Immature natural killer cell (primary cell): Measurements from ENCODE around the gene ANKRD17. TPM values are rescaled to one million over a fixed set of nuclear protein-coding genes. Genes with fewer than 3 reads are reported as not detected.
A peak's percentile ranks its signal among the peaks of the same experiment; 100 is the strongest.

Experiments used
- DNase-seq, 3 donors: peaks; one replicate each; pipeline ENCODE4 v3.0.0; 2022; ENCODE audit warnings: mixed read lengths in 1 of 3
- H3K27ac Mint-ChIP-seq, 6 donors: one replicate each; pipeline ENCODE4 v1.8.0; 2020; ENCODE audit warnings: mixed read lengths in 6 of 6, mild to moderate bottlenecking in 5 of 6, inconsistent platforms in 4 of 6, moderate library complexity in 3 of 6
- H3K27me3 Mint-ChIP-seq, 3 donors: one replicate each; pipeline ENCODE4 v1.8.0; 2020 to 2021; ENCODE audit warnings: low read depth in 3 of 3, mild to moderate bottlenecking in 3 of 3, mixed read lengths in 3 of 3, moderate library complexity in 3 of 3, inconsistent platforms in 1 of 3
- H3K36me3 Mint-ChIP-seq, 3 donors: one replicate each; pipeline ENCODE4 v1.8.0; 2020; ENCODE audit warnings: mixed read lengths in 3 of 3, inconsistent platforms in 2 of 3, mild to moderate bottlenecking in 2 of 3
- H3K4me1 Mint-ChIP-seq, 2 donors: one replicate each; pipeline ENCODE4 v1.8.0; 2020; ENCODE audit warnings: inconsistent platforms in 2 of 2, mild to moderate bottlenecking in 2 of 2, mixed read lengths in 2 of 2, moderate library complexity in 1 of 2
- H3K4me3 Mint-ChIP-seq, 5 donors: one replicate each; pipeline ENCODE4 v1.8.0; 2020; ENCODE audit warnings: mild to moderate bottlenecking in 5 of 5, mixed read lengths in 5 of 5, inconsistent platforms in 3 of 5, moderate library complexity in 3 of 5
- H3K9me3 Mint-ChIP-seq, 6 donors: one replicate each; pipeline ENCODE4 v1.8.0; 2020; ENCODE audit warnings: mild to moderate bottlenecking in 6 of 6, mixed read lengths in 6 of 6, inconsistent platforms in 4 of 6, moderate library complexity in 3 of 6
- polyA plus RNA-seq, 3 donors: library from polyadenylated mRNA; unstranded; fragments of 300-500 nt; fragmentation: Illumina TruSeq; gene quantifications; one replicate each; pipeline ENCODE4 v1.2.3, GENCODE V29; 2021

The ANKRD17 gene
- polyA plus RNA-seq, 3 donors from 2014 or later = 4.8 to 15.9 (median 8.5) TPM

DNA sequence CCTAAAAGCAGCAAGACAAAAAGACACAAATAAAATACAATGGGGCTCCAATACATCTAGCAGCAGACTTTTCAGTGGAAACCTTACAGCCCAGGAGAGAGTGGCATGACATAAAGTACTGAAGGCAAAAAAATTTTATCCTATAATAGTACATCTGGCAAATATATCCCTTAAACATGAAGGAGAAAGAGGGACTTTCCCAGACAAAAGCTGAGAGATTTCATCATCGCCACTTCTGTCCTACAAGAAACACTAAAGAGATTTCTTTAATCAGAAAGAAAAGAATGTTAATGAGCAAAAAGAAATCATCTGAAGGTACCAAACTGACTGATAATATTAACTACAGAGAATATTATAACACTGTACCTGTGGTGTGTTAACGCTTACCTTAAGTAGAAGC, 86.4 kb downstream of the ANKRD17 start:
- no peak for DNase-seq
- Mint-ChIP-seq H3K36me3 (peaks cover 51 to 78% (median 59%) of the 10 kb centered on the region in 3 donors), H3K27me3 (peaks cover 0 to 2% (median 0%) of the 10 kb centered on the region in 3 donors), H3K9me3 (peaks cover 0 to 4% (median 2%) of the 10 kb centered on the region in 6 donors), H3K4me1 (peaks cover 31 to 74% of the 10 kb centered on the region in 2 donors), H3K4me3 (no peak overlapping the region), H3K27ac (peak overlapping the region in 1 of 6 donors; percentile 17)

- H3K27ac Mint-ChIP-seq = peak overlapping the region in 3 of 6 donors; percentile 33 to 79 (median 47)
- H3K36me3 Mint-ChIP-seq = peaks cover 63 to 82% (median 71%) of the 10 kb centered on the region in 3 donors
- no peak overlapping the region for H3K4me3 Mint-ChIP-seq
- peaks cover 0 to 2% (median 0%) of the 10 kb centered on the region in 3 donors for H3K27me3 Mint-ChIP-seq
- H3K9me3 Mint-ChIP-seq = peaks cover 0 to 7% (median 4%) of the 10 kb centered on the region in 6 donors
- H3K4me1 Mint-ChIP-seq = peaks cover 24 to 63% of the 10 kb centered on the region in 2 donors
- no peak for DNase-seq
Observed at GRCh38 chr4:73170518-73171198, 87.9 kb downstream of the ANKRD17 start.

DNA sequence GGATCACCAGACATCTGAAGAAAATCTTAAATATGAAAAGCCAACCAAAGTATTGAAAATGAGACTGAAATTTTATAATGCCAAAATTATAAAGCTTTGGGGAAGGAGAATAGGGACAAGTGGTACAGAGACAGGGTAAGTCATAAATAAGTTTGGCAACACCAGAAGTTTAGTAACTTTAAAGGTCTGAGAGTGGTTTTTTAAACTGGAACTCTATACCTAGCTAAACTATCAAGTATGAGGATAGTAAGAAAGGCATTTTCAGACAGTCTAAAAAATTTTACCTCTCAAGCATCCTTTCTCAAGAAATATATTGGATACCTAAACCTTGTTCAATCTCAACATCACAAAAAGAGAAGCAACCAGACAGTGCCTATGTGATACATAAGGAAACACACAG, 92.4 kb downstream of the ANKRD17 start:
- DNase-seq = no peak
- Mint-ChIP-seq H3K27ac (no peak overlapping the region), H3K9me3 (peaks cover 0 to 5% (median 1%) of the 10 kb centered on the region in 6 donors), H3K4me1 (peaks cover 2 to 29% of the 10 kb centered on the region in 2 donors), H3K4me3 (no peak overlapping the region), H3K36me3 (peaks cover 36 to 65% (median 41%) of the 10 kb centered on the region in 3 donors), H3K27me3 (peaks cover 0 to 2% (median 0%) of the 10 kb centered on the region in 3 donors)

- Mint-ChIP-seq H3K27me3 (no peaks in the 10 kb centered on the region), H3K9me3 (peaks cover 0 to 5% (median 1%) of the 10 kb centered on the region in 6 donors), H3K27ac (peak overlapping the region in 3 of 6 donors; percentile 3 to 60 (median 30))
Observed at GRCh38 chr4:73161527-73162185, 96.9 kb downstream of the ANKRD17 start.

DNA sequence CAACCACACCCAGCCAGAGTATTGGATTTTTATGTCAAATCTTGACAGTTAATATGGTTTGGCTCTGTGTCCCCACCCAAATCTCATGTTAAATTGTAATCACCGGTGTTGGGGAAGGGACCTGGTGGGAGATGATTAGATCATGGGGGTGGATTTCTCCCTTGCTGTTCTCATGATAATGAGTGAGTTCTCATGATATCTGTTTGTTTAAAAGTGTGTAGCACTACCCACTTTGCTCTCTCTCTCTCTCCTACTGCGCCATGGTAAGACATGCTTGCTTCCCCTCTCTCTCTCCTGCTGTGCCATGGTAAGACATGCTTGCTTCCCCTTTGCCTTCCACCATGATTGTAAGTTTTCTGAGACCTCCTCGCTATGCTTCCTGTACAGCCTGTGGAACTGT, 102.2 kb downstream of the ANKRD17 start:
- peaks cover 0 to 2% of the 10 kb centered on the region in 2 donors for H3K4me1 Mint-ChIP-seq
- no peak overlapping the region for H3K4me3 Mint-ChIP-seq
- no peaks in the 10 kb centered on the region for H3K9me3 Mint-ChIP-seq
- H3K27ac Mint-ChIP-seq = peak overlapping the region in 2 of 6 donors; percentile 5 to 26
- DNase-seq = no peak
- H3K36me3 Mint-ChIP-seq = peaks cover 16 to 28% (median 18%) of the 10 kb centered on the region in 3 donors
- no peaks in the 10 kb centered on the region for H3K27me3 Mint-ChIP-seq

More at GRCh38 chr4:73161527-73162185, 96.9 kb downstream of the ANKRD17 start:
- Mint-ChIP-seq H3K36me3 (peaks cover 17 to 41% (median 27%) of the 10 kb centered on the region in 3 donors), H3K4me3 (no peak overlapping the region), H3K4me1 (peaks cover 1 to 7% of the 10 kb centered on the region in 2 donors)
- no peak for DNase-seq

DNA sequence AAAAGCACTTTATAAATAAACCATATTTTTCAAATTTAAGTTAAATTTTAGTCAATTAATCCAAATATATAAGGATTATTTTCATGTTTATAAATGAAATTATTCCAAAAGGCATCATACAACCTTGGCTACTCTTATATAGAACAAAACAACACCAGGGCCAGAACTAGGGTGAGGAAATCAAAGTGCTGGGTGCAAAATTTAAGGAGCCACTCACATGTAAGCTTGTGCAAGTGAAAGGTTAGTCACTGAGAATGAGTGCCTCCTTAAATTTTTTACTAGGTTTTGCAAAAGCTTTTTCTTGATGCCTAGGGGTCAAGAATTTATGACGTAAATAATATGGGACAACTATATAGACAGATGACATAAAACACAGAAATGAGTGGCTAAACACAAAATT, 105.7 kb downstream of the ANKRD17 start:
- Mint-ChIP-seq H3K4me1 (peaks cover 0 to 1% of the 10 kb centered on the region in 2 donors), H3K4me3 (no peak overlapping the region), H3K27me3 (peaks cover 0 to 2% (median 0%) of the 10 kb centered on the region in 3 donors), H3K27ac (no peak overlapping the region), H3K9me3 (no peaks in the 10 kb centered on the region), H3K36me3 (peaks cover 26 to 40% (median 28%) of the 10 kb centered on the region in 3 donors)
- no peak for DNase-seq

- no peak overlapping the region for H3K4me3 Mint-ChIP-seq
- peaks cover 2 to 13% of the 10 kb centered on the region in 2 donors for H3K4me1 Mint-ChIP-seq
- no peak for DNase-seq
- no peaks in the 10 kb centered on the region for H3K9me3 Mint-ChIP-seq
- peak overlapping the region in 2 of 6 donors; percentile 84 to 90 for H3K27ac Mint-ChIP-seq
- H3K27me3 Mint-ChIP-seq = peaks cover 0 to 1% (median 0%) of the 10 kb centered on the region in 3 donors
- peaks cover 13 to 48% (median 27%) of the 10 kb centered on the region in 3 donors for H3K36me3 Mint-ChIP-seq
Observed at GRCh38 chr4:73142995-73143547, 115.5 kb downstream of the ANKRD17 start.

- no peak for DNase-seq
- Mint-ChIP-seq H3K4me1 (peaks cover 5 to 23% of the 10 kb centered on the region in 2 donors), H3K27me3 (peaks cover 0 to 1% (median 0%) of the 10 kb centered on the region in 3 donors), H3K36me3 (peaks cover 10 to 38% (median 24%) of the 10 kb centered on the region in 3 donors), H3K9me3 (no peaks in the 10 kb centered on the region), H3K27ac (peak overlapping the region in 2 of 6 donors; percentile 9 to 47), H3K4me3 (no peak overlapping the region)
Observed at GRCh38 chr4:73139991-73140390, 118.6 kb downstream of the ANKRD17 start.

DNA sequence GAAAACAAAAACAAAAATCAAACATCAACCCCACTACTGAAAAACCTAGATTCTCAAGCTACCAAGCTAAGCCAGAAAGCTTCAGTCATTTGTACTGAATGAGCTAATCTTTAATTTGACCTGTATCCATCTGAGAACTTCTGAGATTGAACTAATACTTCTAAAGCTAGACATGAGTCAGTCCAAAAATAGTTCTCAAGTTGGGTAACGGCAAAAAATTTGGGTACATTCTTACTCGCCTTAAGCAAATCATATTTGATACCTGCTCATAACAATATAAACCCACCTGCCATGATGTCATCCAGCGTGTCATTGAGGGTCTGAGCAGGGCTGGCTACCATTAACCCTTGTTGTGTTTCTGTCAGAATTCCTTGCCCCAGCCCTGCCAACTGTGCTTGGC, 119.4 kb downstream of the ANKRD17 start:
- H3K4me1 Mint-ChIP-seq = peaks cover 5 to 23% of the 10 kb centered on the region in 2 donors

GRCh38 chr4:73137121-73137520, 121.5 kb downstream of the ANKRD17 start:
- Mint-ChIP-seq H3K27me3 (peaks cover 0 to 1% (median 0%) of the 10 kb centered on the region in 3 donors), H3K9me3 (no peaks in the 10 kb centered on the region), H3K36me3 (peaks cover 6 to 36% (median 16%) of the 10 kb centered on the region in 3 donors), H3K4me3 (no peak overlapping the region), H3K27ac (peak overlapping the region in 2 of 6 donors; percentile 7 to 56), H3K4me1 (peaks cover 5 to 23% of the 10 kb centered on the region in 2 donors)
- DNase-seq = no peak

More for the DNA sequence above, 119.4 kb downstream of the ANKRD17 start:
- Mint-ChIP-seq H3K27me3 (peaks cover 0 to 1% (median 0%) of the 10 kb centered on the region in 3 donors), H3K9me3 (no peaks in the 10 kb centered on the region), H3K27ac (no peak overlapping the region), H3K36me3 (peaks cover 9 to 37% (median 22%) of the 10 kb centered on the region in 3 donors), H3K4me3 (no peak overlapping the region)
- no peak for DNase-seq

DNA sequence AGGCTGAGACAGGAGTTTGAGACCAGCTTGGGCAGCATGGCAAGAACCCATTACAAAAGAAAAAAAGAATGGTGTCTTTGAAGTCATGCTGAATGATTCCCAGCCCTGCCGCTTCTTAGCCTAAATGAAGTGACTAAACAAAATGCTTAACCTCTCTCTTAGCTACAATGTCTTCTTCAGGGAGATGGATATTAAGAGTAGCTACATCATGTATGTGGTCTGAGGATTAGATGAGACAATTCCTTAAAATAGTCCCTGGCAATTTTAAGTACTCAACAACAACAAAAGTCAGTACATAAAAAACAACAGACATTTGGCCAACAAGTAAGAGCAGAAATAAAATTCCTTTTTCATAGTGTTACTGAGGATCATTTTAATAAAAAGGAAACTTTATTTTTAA, 124.8 kb downstream of the ANKRD17 start:
- peaks cover 6 to 21% (median 8%) of the 10 kb centered on the region in 3 donors for H3K36me3 Mint-ChIP-seq
- peaks cover 3 to 16% of the 10 kb centered on the region in 2 donors for H3K4me1 Mint-ChIP-seq
- DNase-seq = no peak
- no peaks in the 10 kb centered on the region for H3K27me3 Mint-ChIP-seq
- peak overlapping the region in 1 of 6 donors; percentile 57 for H3K27ac Mint-ChIP-seq
- H3K4me3 Mint-ChIP-seq = no peak overlapping the region
- no peaks in the 10 kb centered on the region for H3K9me3 Mint-ChIP-seq

GRCh38 chr4:73131281-73131680, 127.3 kb downstream of the ANKRD17 start:
- Mint-ChIP-seq H3K9me3 (no peaks in the 10 kb centered on the region), H3K27me3 (no peaks in the 10 kb centered on the region), H3K27ac (peak overlapping the region in 1 of 6 donors; percentile 24), H3K4me1 (peaks cover 2 to 4% of the 10 kb centered on the region in 2 donors), H3K4me3 (no peak overlapping the region), H3K36me3 (peaks cover 3 to 19% (median 8%) of the 10 kb centered on the region in 3 donors)
- DNase-seq = no peak

- no peak for DNase-seq
- H3K36me3 Mint-ChIP-seq = peaks cover 11 to 29% (median 12%) of the 10 kb centered on the region in 3 donors
- H3K4me3 Mint-ChIP-seq = no peak overlapping the region
- no peaks in the 10 kb centered on the region for H3K9me3 Mint-ChIP-seq
- no peak overlapping the region for H3K27ac Mint-ChIP-seq
- H3K4me1 Mint-ChIP-seq = peaks cover 5 to 11% of the 10 kb centered on the region in 2 donors
- no peaks in the 10 kb centered on the region for H3K27me3 Mint-ChIP-seq
Observed at GRCh38 chr4:73129319-73129718, 129.3 kb downstream of the ANKRD17 start.
